HG03378 (cell line): ENCODE measurements around the gene POLR3A.
"Not testable (repeated sequence)": the region's sequence is repeated elsewhere in the genome, so short reads cannot be mapped to it uniquely, and the experiment has no call there.

Source experiments
- ATAC-seq: cut with Tn5 transposase; IDR thresholded peaks from one replicate; pipeline ENCODE4 v1.9.1; 2021; ENCODE audit warnings: mild to moderate bottlenecking, moderate library complexity; ENCODE audit not compliant: unreplicated experiment

Gene POLR3A

DNA sequence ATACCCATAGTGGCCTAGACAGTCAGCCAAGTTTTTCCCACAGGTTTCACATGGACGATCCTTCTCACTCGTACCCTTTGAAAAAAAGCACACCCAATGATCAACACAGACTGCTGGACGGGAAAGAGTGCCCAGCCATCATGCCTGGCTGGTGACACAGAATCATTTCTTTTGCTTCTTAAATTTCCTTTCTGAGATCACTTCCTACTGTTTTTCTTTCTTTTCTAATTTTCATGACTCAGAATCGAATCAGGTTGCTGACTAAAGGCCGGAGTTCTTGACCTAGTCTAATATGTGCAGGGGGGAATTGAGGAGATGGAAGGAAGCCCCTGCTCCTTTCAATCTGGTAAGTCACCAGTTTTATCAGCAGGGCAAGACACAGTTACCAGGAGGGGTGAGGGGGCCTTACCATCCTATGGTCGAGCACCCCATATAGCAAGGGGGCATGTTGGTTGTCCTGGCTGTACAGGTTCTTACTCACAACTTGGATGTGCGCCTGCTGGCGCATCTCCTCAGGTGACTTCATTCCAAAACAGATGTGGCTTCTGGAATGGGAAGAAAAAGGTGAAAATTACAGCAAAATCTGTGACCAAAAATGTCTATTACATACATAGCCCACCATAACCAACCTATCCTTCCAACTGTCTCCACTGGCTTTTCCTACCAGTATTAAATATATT, 3.5 kb downstream of the POLR3A start:
- no peak for ATAC-seq

DNA sequence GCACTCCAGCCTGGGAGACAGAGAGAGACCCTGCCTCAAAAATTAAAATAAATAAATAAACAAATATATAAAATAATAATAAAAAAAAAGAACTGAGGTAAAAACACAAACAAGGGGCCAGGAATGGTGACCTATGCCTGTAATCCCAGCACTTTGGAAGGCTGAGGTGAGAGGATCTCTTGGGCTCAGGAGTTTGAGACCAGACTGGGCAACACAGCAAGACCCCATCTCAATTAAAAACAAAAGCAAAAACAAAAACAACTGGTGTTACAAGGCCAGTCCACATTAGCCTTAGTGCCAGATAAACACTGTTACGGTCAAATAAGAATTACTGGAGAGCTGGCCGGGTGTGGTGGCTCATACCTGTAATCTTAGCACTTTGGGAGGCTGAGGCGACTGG, 5.6 kb downstream of the POLR3A start:
- no peak for ATAC-seq

DNA sequence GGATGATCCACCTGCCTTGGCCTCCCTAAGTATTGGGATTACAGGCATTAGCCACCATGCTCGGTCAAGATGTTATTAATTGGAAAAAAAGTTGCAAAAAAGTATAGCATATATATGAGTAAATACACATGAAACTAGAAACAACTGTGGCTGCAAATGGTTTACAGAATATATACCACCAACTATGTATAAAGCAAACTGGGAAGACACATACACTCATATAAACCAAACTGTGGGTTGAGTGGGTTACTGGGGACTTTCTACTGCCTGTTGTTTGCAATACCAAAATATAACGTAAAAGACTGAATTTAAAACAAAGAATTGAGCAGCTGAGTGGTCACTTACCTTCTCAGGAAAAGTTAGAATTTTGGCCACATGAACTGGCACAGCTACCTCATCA, 8.1 kb downstream of the POLR3A start:
- ATAC-seq, result no peak

DNA sequence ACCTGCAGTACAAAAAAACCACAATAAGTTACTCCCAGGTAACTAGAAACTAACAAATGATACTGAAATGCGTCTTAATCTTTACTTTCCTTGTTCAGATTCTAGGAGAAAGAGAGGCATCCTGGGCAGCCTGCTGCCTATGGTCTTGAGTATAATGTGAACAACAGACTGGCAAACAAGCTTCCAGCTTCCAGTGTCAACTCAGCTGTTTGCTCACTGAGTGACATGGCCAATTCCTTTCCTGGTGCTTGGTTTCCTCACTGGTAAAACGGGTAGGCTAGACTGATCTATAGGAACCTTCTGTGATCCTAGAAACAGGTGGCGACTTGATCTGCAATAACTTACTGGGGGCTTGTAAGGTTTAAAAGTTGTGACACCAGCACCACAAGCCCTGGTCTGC, 10.1 kb downstream of the POLR3A start:
- ATAC-seq, result no peak

DNA sequence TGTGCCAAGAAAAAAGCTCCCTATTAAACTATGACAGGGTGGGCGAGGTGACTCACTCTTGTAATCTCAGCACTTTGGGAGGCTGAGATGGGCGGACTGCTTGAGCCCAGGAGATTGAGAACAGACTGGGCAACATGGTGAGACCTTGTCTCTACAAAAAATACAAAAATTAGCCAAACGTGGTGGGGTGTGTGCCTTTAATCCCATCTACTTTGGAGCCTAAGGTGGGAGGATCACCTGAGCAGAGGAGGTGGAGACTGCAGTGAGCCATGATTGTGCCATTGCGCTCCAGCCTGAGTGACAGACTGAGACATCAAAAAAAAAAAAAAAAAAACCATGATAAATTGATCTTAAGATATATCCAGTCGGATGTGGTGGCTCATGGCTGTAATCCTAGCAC, 11.5 kb downstream of the POLR3A start:
- ATAC-seq, result no peak

DNA sequence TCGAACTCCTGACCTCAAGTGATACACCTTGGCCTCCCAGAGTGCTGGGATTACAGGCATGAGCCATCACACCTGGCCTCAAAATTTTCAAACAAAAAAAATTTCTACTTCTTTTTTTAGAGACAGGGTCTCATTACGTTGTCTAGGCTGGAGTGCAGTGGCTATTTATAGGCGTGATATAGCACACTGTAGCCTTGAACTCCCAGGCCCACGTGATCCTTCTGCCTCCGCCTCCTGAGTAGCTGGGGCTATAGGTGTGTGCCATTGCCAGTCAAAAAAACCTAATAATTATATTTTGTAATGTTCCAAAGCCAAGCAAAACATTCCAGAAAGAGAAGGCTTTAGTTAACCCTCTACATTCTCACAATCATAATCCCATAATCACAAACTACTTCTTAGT, 13.8 kb downstream of the POLR3A start:
- no peak for ATAC-seq

DNA sequence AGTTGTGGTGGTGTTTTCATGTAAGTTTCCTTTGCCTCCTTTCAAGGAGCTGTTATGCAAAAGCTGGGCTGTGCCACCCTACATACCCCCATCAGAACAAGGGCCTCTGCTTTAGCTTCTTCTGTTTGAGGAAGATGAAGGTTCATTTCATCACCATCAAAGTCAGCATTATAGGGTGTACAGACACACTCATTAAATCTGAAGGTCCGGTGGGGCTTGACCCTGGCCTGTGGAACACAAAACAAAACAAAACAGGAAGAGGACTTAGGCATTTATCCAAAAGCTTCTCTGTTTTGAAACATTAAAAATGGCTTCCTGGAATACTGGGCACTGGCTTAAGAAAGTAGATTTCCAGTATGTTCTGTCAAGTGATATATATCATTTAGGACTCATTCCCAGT, 15.8 kb downstream of the POLR3A start:
- no peak for ATAC-seq

DNA sequence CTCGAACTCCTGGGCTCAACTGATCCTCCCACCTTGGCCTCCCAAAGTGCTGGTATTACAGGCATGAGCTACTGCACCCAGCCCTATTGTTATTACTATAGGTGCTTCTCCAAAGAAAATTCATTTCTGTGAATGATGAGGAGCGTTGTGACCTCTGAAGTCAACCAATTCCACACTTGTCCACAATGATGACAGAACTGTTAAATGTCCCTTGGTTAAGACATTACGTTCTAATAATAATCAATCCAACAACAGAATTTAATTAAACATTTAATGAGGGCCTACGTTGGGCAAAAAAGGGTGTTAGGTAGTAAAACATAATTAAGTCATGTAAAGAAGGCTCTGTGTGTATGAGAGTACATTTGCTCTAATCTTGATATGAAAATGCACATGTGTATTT, 18.2 kb downstream of the POLR3A start:
- ATAC-seq, result no peak

DNA sequence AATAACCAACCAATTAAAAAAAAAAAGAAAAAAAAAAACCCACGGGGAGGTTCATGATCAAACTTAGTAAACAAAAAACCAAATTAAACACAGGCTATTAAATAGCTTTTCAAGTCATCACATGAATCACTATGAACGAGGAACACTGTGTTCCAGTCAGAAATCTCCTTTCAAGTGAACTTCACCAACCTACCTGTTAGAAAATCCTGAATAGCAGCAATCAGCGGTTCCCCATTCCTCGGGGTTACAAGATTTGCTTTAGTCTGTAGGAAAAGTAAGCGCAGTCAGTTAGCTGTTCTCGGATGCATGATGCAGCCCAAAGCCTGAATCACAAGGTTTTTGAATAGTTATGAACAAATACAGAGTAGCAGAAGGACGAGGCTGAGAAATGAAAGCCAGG, 19.0 kb downstream of the POLR3A start:
- ATAC-seq, result no peak

DNA sequence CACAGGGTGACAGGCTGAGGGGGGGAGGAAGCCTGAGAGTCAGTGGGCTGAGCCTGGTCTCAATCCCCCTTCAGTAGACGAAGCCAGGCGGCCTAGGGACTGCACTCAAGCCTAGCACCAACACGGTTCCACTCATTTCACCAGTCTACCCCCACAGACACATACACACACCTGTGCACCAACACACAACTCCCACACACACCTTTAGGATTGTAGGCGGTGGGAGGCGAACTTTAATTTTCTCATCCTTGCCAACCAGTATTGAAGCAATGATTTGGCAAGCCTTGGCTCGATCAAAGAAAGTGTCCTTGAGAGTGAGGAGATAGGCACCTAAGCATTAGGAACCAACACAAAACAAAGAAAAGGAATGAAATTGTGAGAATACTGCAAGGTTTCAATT, 19.7 kb downstream of the POLR3A start:
- ATAC-seq, result no peak

DNA sequence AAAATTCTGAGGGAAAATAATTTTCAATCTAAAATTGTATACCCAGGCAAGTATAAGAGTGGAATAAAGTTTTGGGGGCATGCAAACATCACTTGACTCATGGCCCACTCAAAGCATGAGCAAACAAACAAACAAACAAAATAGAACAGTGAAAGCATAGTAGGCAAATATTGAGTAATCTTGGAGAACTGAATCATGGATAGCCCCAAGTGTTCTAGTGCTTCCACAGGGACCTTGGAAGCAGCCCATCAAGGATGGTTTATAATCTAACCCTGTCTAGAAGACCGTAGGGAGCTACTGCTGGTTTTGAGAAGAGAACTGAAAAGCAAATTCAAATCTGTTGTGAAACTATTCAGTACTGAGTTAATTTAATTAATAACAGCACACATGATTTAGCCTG, 22.1 kb downstream of the POLR3A start:
- ATAC-seq, result no peak

DNA sequence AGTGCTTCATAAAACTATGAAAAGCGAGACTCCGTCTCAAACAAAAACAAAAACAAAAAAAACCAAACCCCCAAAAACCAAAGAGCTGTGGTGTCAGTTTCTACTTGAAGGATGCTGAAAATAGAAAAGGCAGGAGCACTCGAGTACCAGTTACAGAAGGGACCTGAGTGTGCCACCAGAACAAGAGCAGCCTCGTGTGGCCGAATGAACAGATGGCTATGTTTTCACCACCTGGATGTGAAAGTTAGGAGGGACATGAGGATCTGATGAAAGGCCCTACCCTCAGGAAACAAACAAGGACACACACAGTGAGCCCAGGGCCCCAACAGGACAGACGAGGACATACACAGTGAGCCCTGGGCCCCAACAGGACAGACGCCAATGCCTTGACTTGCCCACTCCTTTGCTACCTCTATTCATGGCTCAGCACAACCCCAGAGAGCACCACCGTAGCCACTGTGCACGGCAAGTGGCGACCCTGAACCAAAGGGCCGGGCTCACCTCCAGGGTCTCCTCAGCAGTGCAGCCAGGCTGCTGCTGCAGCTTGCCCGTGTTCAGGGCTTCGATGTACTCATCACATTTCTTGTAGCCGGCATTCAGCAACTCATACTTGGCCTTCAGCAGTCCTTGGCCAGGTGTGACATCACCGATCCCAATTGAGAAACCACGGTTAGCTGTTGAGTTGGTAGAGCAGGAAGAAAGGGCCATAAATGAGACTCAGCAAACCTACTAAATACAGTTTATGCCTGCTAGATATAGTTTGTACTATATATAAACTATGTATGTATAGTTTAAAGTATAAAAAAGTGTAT, 24.9 kb downstream of the POLR3A start:
- no peak for ATAC-seq

DNA sequence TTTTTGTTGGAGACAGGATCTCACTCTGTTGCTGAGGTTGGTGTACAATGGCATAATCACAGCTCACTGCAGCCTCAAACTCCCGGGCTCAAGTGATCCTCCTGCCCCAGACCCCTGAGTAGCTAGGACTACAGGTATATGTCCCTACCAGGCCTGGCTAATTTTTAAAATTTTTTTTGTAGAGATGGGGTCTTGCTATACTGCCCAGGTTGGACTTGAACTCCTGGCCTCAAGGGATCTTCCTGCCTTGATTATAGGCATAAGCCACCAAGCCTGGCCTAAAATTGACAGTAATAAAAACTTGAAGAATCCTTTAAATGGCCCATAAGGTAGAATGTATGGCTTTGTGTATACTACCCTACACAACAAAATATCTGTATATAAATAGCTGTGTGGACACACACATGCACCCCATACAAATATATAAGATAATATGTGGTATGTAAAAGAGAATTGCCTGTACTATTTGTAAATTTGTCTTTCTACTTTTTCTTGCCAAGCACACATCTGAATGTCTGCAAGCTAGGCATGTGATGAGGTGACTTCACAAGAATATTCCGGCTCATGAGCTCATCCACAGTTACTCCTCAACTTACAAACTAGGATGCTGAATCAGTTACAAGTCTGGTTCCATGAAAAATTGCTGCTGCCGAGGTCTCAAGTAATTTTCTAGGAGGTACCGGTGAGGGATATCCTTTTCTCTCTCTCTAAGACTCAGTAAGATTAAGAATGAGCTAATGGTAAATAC, 26.6 kb downstream of the POLR3A start:
- ATAC-seq, result no peak

DNA sequence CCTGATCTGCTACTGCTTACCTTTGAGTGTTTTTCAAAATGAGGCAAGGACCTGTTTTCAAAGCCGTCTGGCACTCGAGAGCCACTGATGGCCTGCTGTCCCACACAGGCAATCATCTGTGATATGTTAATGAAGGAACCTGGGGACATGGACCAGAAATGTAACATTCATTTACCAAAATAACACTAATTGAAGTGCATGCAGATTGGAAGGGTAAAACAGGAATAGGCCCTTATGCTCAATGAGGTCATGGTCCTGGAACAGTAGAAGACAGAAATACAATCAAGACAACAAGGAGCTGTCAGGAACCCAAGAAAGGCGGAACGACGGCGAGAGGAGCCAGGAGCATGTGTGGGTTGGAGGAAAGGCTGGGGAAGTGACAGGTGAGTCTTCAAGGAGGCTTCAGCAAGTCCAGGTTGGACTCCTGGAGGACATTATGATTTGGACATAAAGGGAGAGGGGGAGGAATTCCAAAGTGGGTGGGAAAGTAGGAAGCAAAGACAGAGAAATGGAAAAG, 28.3 kb downstream of the POLR3A start:
- ATAC-seq, result no peak

DNA sequence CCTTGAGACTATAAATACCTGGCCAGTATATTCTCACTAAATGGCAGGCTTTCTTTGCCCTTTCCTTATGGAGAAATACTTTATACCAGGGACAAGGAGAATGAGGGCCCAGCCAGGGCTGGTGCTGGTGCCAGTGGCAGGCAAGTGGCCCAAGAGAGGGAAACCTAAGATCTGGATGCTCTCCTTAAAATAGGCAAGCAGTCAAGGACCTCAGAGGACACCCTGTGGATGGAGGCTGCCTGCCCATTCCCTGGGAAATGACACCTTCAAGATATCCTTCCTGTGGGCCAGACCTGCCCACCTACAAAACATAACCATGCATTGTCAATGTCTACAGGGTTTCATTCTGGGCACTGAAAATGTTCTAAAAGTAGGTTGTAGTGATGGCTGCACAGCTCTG, 29.1 kb downstream of the POLR3A start:
- no peak for ATAC-seq

DNA sequence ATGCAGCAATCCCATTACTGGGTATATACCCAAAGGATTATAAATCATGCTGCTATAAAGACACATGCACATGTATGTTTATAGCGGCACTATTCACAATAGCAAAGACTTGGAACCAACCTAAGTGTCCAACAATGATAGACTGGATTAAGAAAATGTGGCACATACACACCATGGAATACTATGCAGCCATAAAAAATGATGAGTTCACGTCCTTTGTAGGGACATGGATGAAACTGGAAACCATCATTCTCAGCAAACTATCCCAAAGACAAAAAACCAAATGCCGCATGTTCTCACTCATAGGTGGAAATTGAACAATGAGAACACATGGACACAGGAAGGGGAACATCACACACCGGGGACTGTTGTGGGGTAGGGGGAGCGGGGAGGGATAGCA, 30.5 kb downstream of the POLR3A start:
- ATAC-seq, result not testable (repeated sequence)

DNA sequence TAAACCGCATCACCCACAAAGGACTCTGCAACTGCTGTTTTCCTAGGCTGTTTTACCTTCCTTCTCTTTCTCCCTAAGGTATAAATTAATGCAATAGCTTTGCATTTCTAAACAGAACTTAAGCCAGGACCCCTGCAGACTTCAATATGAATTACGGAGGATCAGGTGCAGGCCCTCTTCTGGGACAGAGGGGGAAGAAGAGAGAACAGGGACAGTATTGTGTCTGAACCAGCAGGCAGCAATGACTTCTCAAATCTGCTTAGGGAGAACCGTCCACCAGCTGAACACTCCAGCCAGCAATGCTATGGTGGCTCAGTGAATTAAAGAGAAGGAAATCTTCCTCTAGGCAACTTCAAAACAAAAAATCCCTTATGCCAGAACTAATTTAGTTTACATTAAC, 35.7 kb downstream of the POLR3A start:
- no peak for ATAC-seq

DNA sequence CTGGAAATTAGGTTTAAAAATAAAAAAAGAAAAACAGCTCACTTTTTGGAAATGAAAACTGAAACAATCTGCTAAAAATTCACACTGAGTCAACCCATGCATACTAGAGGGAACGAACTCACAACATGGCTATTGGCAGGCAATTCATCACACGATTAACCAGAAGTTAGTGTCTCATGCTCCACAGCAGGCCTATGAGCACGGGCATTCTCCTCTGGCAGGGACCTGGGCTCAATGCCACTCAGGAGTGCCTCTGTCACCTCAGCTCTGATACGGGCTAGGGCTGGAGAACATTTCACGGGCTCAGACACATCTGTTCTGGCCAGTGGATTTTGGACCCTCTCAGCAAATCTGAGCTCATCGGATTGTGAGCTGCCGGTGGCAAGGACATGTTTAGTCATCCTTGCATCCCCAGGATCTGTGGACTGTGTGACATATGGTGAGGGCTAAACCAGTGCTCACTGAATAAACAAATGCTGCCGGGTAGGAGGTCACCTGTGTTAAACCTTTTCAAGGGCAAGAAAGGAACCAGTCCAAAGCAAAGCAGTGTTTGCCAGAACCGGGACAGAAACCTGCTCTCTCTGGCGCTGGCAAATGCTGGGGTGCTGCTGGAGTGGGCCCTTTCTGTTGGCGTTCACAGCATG, 40.1 kb downstream of the POLR3A start:
- no peak for ATAC-seq

DNA sequence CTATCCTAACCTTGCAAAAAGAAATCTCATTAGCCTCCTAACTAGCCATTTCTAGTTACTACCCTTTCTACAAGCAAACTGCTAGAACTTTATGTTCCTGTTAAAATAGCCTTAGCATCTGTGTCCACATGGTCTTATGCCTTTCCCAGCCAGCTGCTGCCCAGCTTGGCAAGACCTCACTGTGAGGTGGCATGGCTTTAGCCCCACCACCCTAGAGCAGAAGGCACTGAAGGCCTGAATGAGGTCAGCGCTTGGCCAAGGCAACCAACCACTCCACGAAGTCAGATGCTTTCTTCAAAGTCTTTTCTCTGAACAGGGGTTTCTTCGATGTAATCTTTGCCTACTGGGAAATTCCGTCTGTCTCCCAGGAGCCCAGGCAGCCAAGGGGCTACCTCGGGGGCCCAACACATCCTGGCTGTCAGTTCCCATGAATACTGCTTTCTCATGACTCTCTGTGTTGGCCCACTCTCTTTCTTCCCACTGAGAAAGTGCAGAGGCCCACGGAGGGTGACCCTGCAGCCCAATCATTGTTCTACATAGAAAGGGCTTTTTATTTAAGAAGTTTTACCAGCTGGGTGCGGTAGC, 41.6 kb downstream of the POLR3A start:
- ATAC-seq, result no peak

DNA sequence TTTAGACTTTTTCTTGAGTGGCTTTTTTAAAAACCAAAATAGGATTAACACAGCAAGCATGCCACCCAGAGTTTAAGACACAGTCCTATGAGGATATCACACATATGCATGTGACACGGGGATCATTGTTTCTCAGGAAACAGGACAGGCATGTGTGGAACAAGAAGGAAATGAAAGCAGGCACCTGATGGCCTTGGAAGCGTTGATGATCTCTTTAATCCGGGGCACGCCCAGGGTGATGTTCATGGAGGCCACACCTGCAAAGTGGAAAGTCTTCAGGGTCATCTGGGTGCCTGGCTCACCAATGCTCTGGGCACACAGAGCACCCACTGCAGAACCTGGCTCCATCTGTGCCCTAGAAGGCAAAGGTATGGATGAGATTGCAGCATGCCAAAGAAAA, 44.3 kb downstream of the POLR3A start:
- no peak for ATAC-seq
